OCI-LY3 (cell line): Measurements from ENCODE around the gene MED12L.

Experiments
- H2AFZ ChIP-seq: fragments of 200-600, 300-600 bp; shearing (Covaris generic); 2 replicates; pipeline ENCODE4 v1.6.0; 2014; ENCODE audit warnings: antibody characterized with exemption, low read depth, low read length
- H3K27ac ChIP-seq: fragments of 200-600, 300-600 bp; sonication (generic); 2 replicates; pipeline ENCODE4 v1.5.1; 2014; ENCODE audit warnings: mild to moderate bottlenecking, low read length, moderate library complexity, mixed read lengths
- H3K27me3 ChIP-seq: fragments of 200-600, 300-600 bp; sonication (generic); 2 replicates; pipeline ENCODE4 v1.6.1; 2014; ENCODE audit warnings: low read depth, low read length, mixed read lengths
- H3K36me3 ChIP-seq: fragments of 200-600, 300-600 bp; sonication (generic); replicated peaks from 2 replicates; pipeline ENCODE3; 2014; ENCODE audit warnings: low read depth, low read length, mixed read lengths
- H3K4me1 ChIP-seq: fragments of 300-600, 200-600 bp; sonication (generic); 2 replicates; pipeline ENCODE4 v1.6.1; 2014; ENCODE audit warnings: low read length, mixed read lengths
- H3K4me2 ChIP-seq: fragments of 200-600, 300-600 bp; sonication (generic); 2 replicates; pipeline ENCODE4 v1.6.1; 2014; ENCODE audit warnings: low read length, mixed read lengths
- H3K4me3 ChIP-seq: fragments of 300-600, 200-600 bp; sonication (generic); 2 replicates; pipeline ENCODE4 v1.5.1; 2014; ENCODE audit warnings: antibody characterized with exemption, mild to moderate bottlenecking, low read length, moderate library complexity
- H3K79me2 ChIP-seq: fragments of 300-600, 200-600 bp; shearing (Covaris generic); 2 replicates; pipeline ENCODE4 v1.6.1; 2014; ENCODE audit warnings: mild to moderate bottlenecking, low read length, mixed read lengths
- H3K9ac ChIP-seq: fragments of 300-600, 200-600 bp; shearing (Covaris generic); 2 replicates; pipeline ENCODE4 v1.6.0; 2014; ENCODE audit warnings: mild to moderate bottlenecking, low read length, moderate library complexity
- H3K9me3 ChIP-seq: fragments of 200-600, 300-600 bp; shearing (Covaris generic); 2 replicates; pipeline ENCODE4 v1.6.1; 2014; ENCODE audit warnings: low read length, mixed read lengths; ENCODE audit not compliant: insufficient read depth
- H4K20me1 ChIP-seq: fragments of 200-600, 300-600 bp; sonication (generic); 2 replicates; pipeline ENCODE4 v1.6.1; 2016; ENCODE audit warnings: low read length, mixed read lengths; ENCODE audit not compliant: insufficient read depth
- CTCF ChIP-seq: fragments of 200-600, 300-600 bp; sonication (generic); IDR thresholded peaks from 2 replicates; pipeline ENCODE4 v1.5.1; 2014; ENCODE audit warnings: antibody characterized with exemption, low read length, low read depth
- EZH2phosphoT487 ChIP-seq: fragments of 200-600 bp; shearing (Covaris generic); IDR thresholded peaks from 2 replicates; pipeline ENCODE4 v1.6.1; 2018; ENCODE audit warnings: antibody characterized with exemption, mixed run types, low read depth

MED12L gene

GRCh38 chr3:151210676-151211381, 125.4 kb downstream of the MED12L start:
- Histone ChIP-seq H3K9me3 (no peaks in the 10 kb centered on the region), H3K27ac (peak overlapping the region; percentile 19; the same call in 1 of the 2 replicates), H3K9ac (peak overlapping the region; percentile 6; the same call in 1 of the 2 replicates), H3K36me3 (no peaks in the 10 kb centered on the region), H3K4me1 (peaks cover 22% of the 10 kb centered on the region), H2AFZ (no peak overlapping the region), H4K20me1 (no peaks in the 10 kb centered on the region), H3K4me3 (peak overlapping the region; percentile 35), H3K4me2 (peak overlapping the region; percentile 64), H3K79me2 (no peaks in the 10 kb centered on the region), H3K27me3 (no peaks in the 10 kb centered on the region)
- TF ChIP-seq EZH2phosphoT487 (no peak), CTCF (peak; percentile 50)

- Histone ChIP-seq H2AFZ (no peak overlapping the region), H3K4me1 (peaks cover 22% of the 10 kb centered on the region), H4K20me1 (no peaks in the 10 kb centered on the region), H3K9ac (no peak overlapping the region), H3K9me3 (no peaks in the 10 kb centered on the region), H3K79me2 (no peaks in the 10 kb centered on the region), H3K27ac (no peak overlapping the region), H3K36me3 (no peaks in the 10 kb centered on the region), H3K27me3 (no peaks in the 10 kb centered on the region), H3K4me2 (no peak overlapping the region), H3K4me3 (no peak overlapping the region)
- TF ChIP-seq EZH2phosphoT487 (no peak), CTCF (no peak)
Measured at GRCh38 chr3:151213151-151213550, 127.7 kb downstream of the MED12L start.

GRCh38 chr3:151213881-151214280, 128.4 kb downstream of the MED12L start:
- Histone ChIP-seq H3K4me1 (peaks cover 23% of the 10 kb centered on the region), H3K9me3 (no peaks in the 10 kb centered on the region), H3K79me2 (no peaks in the 10 kb centered on the region), H3K27me3 (no peaks in the 10 kb centered on the region), H4K20me1 (no peaks in the 10 kb centered on the region), H2AFZ (no peak overlapping the region), H3K27ac (no peak overlapping the region), H3K36me3 (no peaks in the 10 kb centered on the region), H3K4me3 (no peak overlapping the region), H3K4me2 (no peak overlapping the region), H3K9ac (no peak overlapping the region)
- TF ChIP-seq CTCF (no peak), EZH2phosphoT487 (no peak)

GRCh38 chr3:151214459-151214858, 129.0 kb downstream of the MED12L start:
- H3K4me3 ChIP-seq = no peak overlapping the region
- H3K79me2 ChIP-seq = no peaks in the 10 kb centered on the region
- H4K20me1 ChIP-seq = no peaks in the 10 kb centered on the region
- H3K9me3 ChIP-seq = no peaks in the 10 kb centered on the region
- no peaks in the 10 kb centered on the region for H3K36me3 ChIP-seq
- H3K27ac ChIP-seq = no peak overlapping the region
- no peak overlapping the region for H3K9ac ChIP-seq
- no peaks in the 10 kb centered on the region for H3K27me3 ChIP-seq
- TF ChIP-seq EZH2phosphoT487 = no peak
- peak; percentile 15; the same call in 1 of the 2 replicates for TF ChIP-seq CTCF
- no peak overlapping the region for H3K4me2 ChIP-seq
- H3K4me1 ChIP-seq = peaks cover 28% of the 10 kb centered on the region
- H2AFZ ChIP-seq = no peak overlapping the region
